ENCODE results near the gene MYH10.

Gene MYH10

DNA sequence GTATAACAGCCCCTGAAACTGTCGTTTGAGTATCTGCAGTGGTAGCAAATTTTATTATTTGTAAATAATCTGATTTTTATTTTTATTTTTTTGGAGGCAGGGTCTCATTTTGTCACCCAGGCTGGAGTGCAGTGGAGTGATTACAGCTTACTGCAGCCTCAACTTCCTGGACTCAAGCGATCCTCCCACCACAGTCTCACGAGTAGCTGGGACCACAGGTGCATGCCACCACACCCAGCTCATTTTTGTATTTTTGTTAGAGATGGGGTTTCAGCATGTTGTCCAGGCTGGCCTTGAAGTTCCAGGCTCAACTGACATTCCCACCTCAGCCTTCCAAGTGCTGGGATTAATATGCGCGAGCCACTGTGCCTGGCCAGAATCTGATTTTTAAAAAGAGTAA, 192.1 kb downstream of the MYH10 start:
- no peak for FAIRE-seq

DNA sequence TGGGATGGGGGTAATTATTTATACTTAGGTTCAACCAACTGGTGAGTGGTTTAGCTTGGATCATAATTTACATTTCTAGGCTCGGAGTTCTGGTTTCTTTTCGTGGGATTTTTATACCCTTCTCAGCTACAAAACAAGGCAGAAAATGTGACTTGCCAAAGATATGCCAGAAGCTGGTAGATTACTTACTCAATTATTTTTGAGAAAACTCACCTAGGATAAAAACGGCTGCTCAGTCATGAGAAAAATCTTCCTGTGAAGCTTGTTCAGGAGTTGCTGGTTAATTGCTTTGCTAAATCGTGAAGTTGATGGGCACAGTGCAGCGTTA, 193.7 kb downstream of the MYH10 start:
- FAIRE-seq: no peak

DNA sequence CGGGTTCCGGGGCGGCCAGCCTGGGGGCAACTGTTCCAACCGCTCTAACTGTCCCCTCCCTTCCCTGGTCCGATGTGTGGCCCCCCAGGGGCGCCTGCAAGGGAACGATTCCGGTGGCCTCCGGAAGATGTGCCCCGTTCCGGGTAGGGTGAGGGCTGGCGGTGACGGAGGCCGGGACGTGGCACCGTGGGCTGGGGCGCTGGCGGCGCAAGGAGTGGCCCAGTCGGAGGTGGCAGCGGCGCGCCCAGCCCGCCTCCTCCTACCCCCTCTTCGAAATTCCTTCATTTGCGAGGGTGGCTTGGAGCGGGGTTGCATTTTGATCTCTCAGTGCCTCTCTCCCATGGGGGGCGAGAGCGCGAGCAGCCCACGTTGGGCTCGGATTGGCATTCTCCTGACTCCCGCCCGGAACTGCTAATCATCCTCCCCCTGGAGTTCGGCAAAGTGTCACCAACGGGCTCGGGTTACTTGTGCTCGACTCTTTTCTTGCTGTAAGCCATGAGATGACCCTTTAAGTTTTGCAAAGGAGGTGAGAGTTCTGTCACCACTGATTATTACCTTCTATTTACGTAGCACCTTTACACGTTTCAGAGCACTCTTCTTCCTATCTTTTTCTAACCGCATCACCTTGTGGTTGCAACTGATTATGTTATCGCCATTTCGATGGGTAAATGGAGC, 194.2 kb downstream of the MYH10 start:
- FAIRE-seq: no peak

DNA sequence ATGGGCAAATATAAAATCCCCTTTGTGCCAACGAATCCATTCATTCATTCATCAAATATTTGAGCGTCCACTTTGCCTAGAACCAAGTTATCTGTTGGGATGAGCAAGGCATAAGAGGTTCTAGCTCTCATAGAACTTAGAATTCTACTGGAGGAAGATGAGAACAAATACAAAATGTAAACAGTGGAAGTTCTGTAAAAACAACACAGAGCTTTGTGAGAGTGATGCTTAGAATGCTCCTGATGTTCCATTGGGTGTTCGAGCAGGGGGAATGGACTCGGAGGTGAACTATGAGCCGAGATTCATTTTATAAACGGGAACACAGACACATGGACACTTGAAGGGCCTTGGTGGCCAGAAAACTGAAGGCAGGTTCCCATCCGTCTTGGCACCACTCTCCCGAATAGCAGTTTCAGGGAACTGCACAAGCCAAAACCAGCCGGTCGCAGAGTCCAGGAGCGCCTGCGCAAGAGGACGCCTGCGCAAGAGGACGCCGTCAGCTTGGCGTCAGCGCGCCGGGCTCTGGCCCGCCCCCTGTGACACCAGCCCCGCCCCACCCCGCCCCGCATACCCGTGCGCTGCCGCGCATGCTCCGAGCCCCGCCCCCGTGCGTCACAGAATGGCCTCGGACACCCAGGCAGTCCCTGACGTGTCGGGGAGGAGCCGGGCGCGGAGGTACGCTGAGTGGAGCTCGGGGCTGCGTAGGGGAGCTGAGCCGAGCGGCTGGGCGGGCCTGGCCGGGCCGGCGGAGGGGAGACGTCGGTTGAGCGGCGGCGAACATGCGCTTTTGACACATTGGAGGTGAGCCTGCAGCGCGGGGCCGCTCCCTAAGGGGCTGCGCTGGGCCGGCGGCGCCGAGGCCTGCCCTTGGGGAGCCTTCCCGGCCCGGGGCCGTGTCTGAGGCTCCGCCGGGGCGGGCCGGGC, 195.0 kb downstream of the MYH10 start, which contains the start of gene NDEL1:
TSS of gene NDEL1 (plus strand) at position 640 of the 924 bp plus-strand sequence. CDS start 8,388 bp downstream, outside the sequence.
- FAIRE-seq: no peak

DNA sequence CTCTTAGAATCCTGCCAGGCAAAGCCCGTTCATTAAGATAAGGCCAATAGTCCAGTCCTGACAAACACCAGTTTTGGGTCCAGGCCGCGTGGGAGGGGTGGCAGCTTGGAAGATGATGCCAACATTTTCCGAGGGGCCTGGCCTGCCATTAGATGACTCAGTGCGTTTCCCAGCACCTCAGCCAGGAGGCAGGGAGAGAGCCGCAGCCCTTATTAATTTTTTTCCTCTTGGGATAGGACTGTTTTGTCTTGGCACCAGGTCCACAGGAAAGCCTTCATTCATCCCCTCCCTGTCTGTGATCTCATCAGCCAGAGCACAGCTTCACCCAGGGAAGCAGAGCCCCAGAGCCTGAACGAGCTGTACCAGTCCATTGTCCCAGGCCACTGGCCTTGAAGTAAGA, 199.6 kb downstream of the MYH10 start:
- FAIRE-seq: no peak

DNA sequence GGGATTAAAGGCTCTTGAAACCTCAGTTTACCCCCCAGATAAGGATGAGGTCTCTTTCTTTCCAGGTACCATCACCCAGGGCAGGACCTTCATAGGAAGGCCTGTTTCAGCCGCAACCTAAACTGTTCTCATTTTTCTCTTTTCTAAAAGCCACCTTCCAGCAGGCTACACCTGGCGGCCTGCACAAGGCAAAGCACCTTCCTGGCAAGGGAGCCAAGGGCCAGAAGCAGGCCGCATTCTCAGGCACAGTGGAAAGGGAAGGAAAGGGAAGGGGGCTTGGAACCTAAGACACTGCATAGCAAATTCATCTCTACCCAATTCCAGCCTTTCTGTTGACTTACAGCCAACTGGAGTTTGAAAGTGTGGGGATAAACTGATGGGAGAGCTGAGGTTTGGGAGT, 203.7 kb downstream of the MYH10 start:
- no peak for FAIRE-seq

DNA sequence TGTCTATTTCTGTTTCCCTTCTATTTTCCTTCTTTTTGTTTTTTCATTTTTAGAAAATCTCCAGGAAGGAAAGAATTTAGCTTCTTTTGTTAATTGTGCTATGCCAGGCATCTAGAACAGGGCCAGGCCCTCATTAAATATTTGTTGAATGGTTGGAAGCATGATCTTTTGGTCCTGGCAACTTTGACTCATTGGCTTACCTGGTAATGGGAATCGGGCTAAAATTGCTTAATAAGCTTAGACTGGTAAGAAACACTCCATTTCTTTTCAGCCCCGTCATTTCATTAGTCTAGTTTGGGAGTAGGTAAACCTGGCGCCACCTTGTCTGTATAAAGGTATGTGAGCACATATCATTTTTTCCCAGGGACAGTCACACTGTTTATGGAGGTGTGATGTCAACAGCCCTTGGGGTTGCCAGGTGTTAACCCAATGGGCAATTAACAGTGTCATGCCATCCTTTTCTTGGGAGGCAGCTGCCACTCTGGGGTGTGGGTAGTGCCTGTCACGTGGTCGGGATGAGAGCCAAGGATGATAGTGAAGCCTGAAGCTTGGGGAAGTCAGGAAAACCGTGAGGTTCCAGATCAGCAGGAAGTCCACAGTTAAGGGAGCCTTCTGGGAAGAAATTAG, 204.3 kb downstream of the MYH10 start:
- no peak for FAIRE-seq

All from TTC549 (cell line).